ENCODE data around the gene TRIM72. TPM values are rescaled to one million over a fixed set of nuclear protein-coding genes. Genes with fewer than 3 reads are reported as not detected.
"Not testable (repeated sequence)": the region's sequence is repeated elsewhere in the genome, so short reads cannot be mapped to it uniquely, and the experiment has no call there.

The TRIM72 gene
- total RNA-seq, 1 experiment from 2014 or later, result 1.2 TPM

- H3T11ph ChIP-seq (ENCODE audit: low read length), result no peak overlapping the region
Measured at GRCh38 chr16:31199430-31200041, 14.4 kb upstream of the TRIM72 start.

GRCh38 chr16:31200111-31200510, 13.8 kb upstream of the TRIM72 start:
- not testable (repeated sequence) for H4K91ac ChIP-seq (ENCODE audit: insufficient read length, low read depth, low read length); H2BK20ac ChIP-seq (ENCODE audit: low read depth, low read length, poor library complexity, severe bottlenecking); H3K27ac ChIP-seq (ENCODE audit: insufficient read length, low read depth, low read length); H2AK5ac ChIP-seq (ENCODE audit: insufficient read length, low read length); H3K14ac ChIP-seq (ENCODE audit: insufficient read depth, low read length); H3T11ph ChIP-seq (ENCODE audit: low read length); H3K9me3 ChIP-seq (ENCODE audit: control insufficient read depth, low read depth, low read length); H3K4me2 ChIP-seq (ENCODE audit: insufficient read depth, insufficient read length, low read length); H4K8ac ChIP-seq (replicated peaks; ENCODE audit: insufficient read length, low read depth, low read length); H3K18ac ChIP-seq (ENCODE audit: insufficient read length, low read depth, low read length); H4K5ac ChIP-seq (ENCODE audit: insufficient read length, low read depth, low read length); H3K79me1 ChIP-seq (ENCODE audit: insufficient read depth, low read depth, low read length, poor library complexity, severe bottlenecking); H2BK15ac ChIP-seq (ENCODE audit: low read depth, low read length); H3K23ac ChIP-seq (ENCODE audit: insufficient read length, low read depth, low read length); H3K27me3 ChIP-seq (ENCODE audit: insufficient read depth, low read length); H3K56ac ChIP-seq (ENCODE audit: insufficient read length, low read depth, low read length); H4K20me1 ChIP-seq (ENCODE audit: control insufficient read depth, insufficient read depth, insufficient read length); DNase-seq; H3K4ac ChIP-seq (ENCODE audit: low read depth, low read length); H3K9ac ChIP-seq (ENCODE audit: extremely low read depth, insufficient read length, low read length); H3K4me3 Mint-ChIP-seq; H3K79me2 ChIP-seq (ENCODE audit: insufficient read depth, low read length); H3K4me1 ChIP-seq (ENCODE audit: insufficient read depth, low read length); H3K9me3 Mint-ChIP-seq; H2AFZ ChIP-seq (ENCODE audit: low read length); H2BK5ac ChIP-seq (ENCODE audit: insufficient read length, low read length); H2BK120ac ChIP-seq (ENCODE audit: low read depth, low read length, poor library complexity, severe bottlenecking); H2BK12ac ChIP-seq (ENCODE audit: insufficient read length, low read depth, low read length)
- Mint-ChIP-seq H3K36me3 (ENCODE audit: insufficient read depth in 1 of 3, low read depth in 3 of 3) (peaks cover 9 to 41% (median 23%) of the 10 kb centered on the region in 3 experiments), H3K27ac (0 out of 7 replicates have a peak overlapping the region, but pooled peaks of 2 of the 3 experiments have one; percentile 60 to 73), H3K4me1 (peaks cover 16 to 19% of the 10 kb centered on the region in 2 experiments), H3K27me3 (ENCODE audit: low read depth) (peaks cover 11% of the 10 kb centered on the region)
- H3K23me2 ChIP-seq (ENCODE audit: insufficient read length, low read depth, low read length, poor library complexity, severe bottlenecking), result peaks cover 15% of the 10 kb centered on the region
- no CpG with 5 or more reads among the region's 8 CpGs for WGBS (ENCODE audit: extremely low coverage, insufficient read length, low lambda C conversion rate)

More at GRCh38 chr16:31199430-31200041, 14.4 kb upstream of the TRIM72 start:
- Histone ChIP-seq H4K5ac (ENCODE audit: insufficient read length, low read depth, low read length) (no peak overlapping the region), H3K23me2 (ENCODE audit: insufficient read length, low read depth, low read length, poor library complexity, severe bottlenecking) (peaks cover 15% of the 10 kb centered on the region), H4K8ac (replicated peaks; ENCODE audit: insufficient read length, low read depth, low read length) (no peak overlapping the region), H2BK20ac (ENCODE audit: low read depth, low read length, poor library complexity, severe bottlenecking) (no peak overlapping the region), H3K4me1 (ENCODE audit: insufficient read depth, low read length) (no peaks in the 10 kb centered on the region; the same call in 1 of the 2 replicates), H3K79me1 (ENCODE audit: insufficient read depth, low read depth, low read length, poor library complexity, severe bottlenecking) (no peaks in the 10 kb centered on the region), H2BK12ac (ENCODE audit: insufficient read length, low read depth, low read length) (no peak overlapping the region), H4K91ac (ENCODE audit: insufficient read length, low read depth, low read length) (no peak overlapping the region), H3K9me3 (ENCODE audit: control insufficient read depth, low read depth, low read length) (no peaks in the 10 kb centered on the region), H3K56ac (ENCODE audit: insufficient read length, low read depth, low read length) (no peak overlapping the region), H3K23ac (ENCODE audit: insufficient read length, low read depth, low read length) (no peak overlapping the region), H3K9ac (ENCODE audit: extremely low read depth, insufficient read length, low read length) (no peak overlapping the region), H2BK15ac (ENCODE audit: low read depth, low read length) (no peak overlapping the region), H2AK5ac (ENCODE audit: insufficient read length, low read length) (no peak overlapping the region), H3K27ac (ENCODE audit: insufficient read length, low read depth, low read length) (no peak overlapping the region), H4K20me1 (ENCODE audit: control insufficient read depth, insufficient read depth, insufficient read length) (no peaks in the 10 kb centered on the region), H3K4ac (ENCODE audit: low read depth, low read length) (no peak overlapping the region), H3K27me3 (ENCODE audit: insufficient read depth, low read length) (no peaks in the 10 kb centered on the region), H3K4me2 (ENCODE audit: insufficient read depth, insufficient read length, low read length) (no peak overlapping the region), H2BK120ac (ENCODE audit: low read depth, low read length, poor library complexity, severe bottlenecking) (no peak overlapping the region), H2AFZ (ENCODE audit: low read length) (no peak overlapping the region), H2BK5ac (ENCODE audit: insufficient read length, low read length) (no peak overlapping the region), H3K14ac (ENCODE audit: insufficient read depth, low read length) (no peak overlapping the region), H3K79me2 (ENCODE audit: insufficient read depth, low read length) (no peaks in the 10 kb centered on the region), H3K18ac (ENCODE audit: insufficient read length, low read depth, low read length) (no peak overlapping the region)
- Mint-ChIP-seq H3K9me3 (no peaks in the 10 kb centered on the region; a peak in 1 of 5 replicates), H3K4me3 (no peak overlapping the region; a peak in 1 of 5 replicates), H3K27ac (peak overlapping the region in 2 of 3 experiments; percentile 60 to 73; a peak in 5 of 7 replicates), H3K36me3 (ENCODE audit: insufficient read depth in 1 of 3, low read depth in 3 of 3) (peaks cover 15 to 46% (median 28%) of the 10 kb centered on the region in 3 experiments), H3K4me1 (peaks cover 16 to 19% of the 10 kb centered on the region in 2 experiments), H3K27me3 (ENCODE audit: low read depth) (peaks cover 10% of the 10 kb centered on the region)
- DNase-seq, result no peak
- no CpG with 5 or more reads among the region's 5 CpGs for WGBS (ENCODE audit: extremely low coverage, insufficient read length, low lambda C conversion rate)
- no peak for TF ChIP-seq CTCF (conservative IDR thresholded peaks at IDR 0.05)
